ENCODE measurements around the gene TMEM53. TPM values are rescaled to one million over a fixed set of nuclear protein-coding genes. Genes with fewer than 3 reads are reported as not detected.

Gene TMEM53
- total RNA-seq, 1 donor from 2014 or later, result 6.3 TPM

DNA sequence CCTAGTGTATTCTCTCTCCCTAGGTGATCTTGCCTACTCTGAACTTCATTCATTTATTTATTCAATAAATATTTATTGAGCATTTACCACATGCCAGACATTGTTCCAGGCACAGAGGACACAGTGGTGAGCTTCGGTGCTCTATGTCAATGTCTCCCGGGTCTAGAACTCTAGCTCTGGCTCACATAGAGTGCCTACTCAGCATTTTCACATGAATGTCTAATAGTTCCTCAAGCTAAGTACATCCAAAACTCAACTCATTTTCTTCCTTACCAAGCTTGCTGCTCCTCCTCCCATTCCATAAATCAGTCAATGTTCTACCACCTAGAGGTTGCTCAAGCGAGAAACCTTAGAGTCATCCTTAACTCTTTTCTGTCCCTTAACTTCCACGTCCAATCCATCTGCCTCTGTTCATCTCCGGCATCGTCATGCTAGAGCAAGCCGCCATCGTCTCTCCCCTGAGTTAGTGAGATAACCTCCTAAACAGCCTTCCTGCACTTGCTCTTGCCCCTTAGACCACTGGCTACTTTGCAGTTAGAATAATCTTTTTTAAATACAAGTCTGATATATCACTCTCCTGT, 67.5 kb downstream of the TMEM53 start:
- no peak for DNase-seq (ENCODE audit: low read depth)
- TF ChIP-seq, protein P1, sequence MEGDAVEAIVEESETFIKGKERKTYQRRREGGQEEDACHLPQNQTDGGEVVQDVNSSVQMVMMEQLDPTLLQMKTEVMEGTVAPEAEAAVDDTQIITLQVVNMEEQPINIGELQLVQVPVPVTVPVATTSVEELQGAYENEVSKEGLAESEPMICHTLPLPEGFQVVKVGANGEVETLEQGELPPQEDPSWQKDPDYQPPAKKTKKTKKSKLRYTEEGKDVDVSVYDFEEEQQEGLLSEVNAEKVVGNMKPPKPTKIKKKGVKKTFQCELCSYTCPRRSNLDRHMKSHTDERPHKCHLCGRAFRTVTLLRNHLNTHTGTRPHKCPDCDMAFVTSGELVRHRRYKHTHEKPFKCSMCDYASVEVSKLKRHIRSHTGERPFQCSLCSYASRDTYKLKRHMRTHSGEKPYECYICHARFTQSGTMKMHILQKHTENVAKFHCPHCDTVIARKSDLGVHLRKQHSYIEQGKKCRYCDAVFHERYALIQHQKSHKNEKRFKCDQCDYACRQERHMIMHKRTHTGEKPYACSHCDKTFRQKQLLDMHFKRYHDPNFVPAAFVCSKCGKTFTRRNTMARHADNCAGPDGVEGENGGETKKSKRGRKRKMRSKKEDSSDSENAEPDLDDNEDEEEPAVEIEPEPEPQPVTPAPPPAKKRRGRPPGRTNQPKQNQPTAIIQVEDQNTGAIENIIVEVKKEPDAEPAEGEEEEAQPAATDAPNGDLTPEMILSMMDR (conservative IDR thresholded peaks at IDR 0.05; ENCODE audit: low read depth, low read length), result no peak
- no peak overlapping the region for H3K4me3 ChIP-seq (ENCODE audit: low read depth, low read length)

GRCh38 chr1:44605914-44606615, 68.2 kb downstream of the TMEM53 start:
- TF ChIP-seq, protein P1 (conservative IDR thresholded peaks at IDR 0.05; ENCODE audit: low read depth, low read length), result no peak
- DNase-seq (ENCODE audit: low read depth), result no peak
- H3K4me3 ChIP-seq (ENCODE audit: low read depth, low read length), result no peak overlapping the region

DNA sequence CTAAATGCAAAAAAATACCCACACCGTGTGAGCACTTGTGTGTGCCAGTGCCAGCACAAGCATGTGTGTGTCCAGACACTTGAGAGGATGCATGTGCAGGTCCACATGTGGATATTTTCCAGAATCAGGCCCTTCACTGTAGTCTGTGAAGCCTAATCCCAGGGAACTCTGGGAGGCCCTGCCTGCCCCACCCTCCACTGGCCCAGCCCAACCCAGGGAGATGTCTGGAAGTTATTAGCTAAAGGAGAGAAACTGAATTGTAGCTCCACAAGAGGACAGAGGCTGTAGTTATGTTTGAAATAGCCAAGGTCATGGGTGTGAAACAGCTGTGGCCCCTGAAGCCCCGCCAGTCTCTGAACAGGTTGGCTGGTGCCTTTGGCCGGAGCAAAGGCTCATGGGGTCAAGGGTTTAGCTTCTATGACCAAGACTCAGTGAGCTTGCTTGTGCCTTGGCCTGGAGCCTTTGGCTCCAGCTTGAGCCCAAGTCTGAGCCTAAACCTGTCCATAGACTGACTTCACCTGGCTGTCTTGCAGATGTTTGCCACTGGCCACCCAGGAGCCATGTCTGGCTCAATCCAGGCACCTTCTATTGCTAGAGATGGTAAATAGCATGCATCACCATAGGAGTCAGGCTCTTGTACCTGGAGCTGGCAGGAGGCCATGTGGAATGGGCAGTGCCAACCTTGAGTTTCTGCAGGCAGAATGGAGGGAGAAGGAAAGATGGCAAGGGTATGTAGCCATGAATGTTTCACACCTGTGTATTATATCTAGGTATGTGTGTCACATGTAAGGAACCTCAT, 69.9 kb downstream of the TMEM53 start:
- no peak for DNase-seq (ENCODE audit: low read depth)
- TF ChIP-seq, protein P1 (conservative IDR thresholded peaks at IDR 0.05; ENCODE audit: low read depth, low read length), result no peak
- H3K4me3 ChIP-seq (ENCODE audit: low read depth, low read length), result no peak overlapping the region

DNA sequence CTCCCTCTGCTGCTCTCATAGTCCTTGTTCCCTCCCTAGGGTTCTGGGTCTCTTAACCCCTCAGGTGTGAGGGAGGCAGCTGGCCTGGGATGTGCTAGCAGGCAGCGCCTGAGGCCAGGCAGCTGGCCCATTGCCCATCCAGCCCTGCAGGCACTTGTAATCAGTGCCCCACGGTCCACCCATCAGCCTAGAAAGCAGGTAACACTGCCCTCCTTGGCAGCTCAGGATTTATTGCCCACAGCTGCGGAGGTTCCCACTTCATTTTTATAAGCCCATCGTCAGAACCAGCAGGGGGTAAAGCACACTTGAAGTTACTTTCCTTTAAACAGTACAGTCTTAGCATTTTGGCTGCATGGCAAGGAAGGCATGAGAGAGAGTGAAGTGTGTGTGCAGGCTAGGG, 70.6 kb downstream of the TMEM53 start:
- no peak for DNase-seq (ENCODE audit: low read depth)
- H3K4me3 ChIP-seq (ENCODE audit: low read depth, low read length), result no peak overlapping the region
- TF ChIP-seq, protein P1 (conservative IDR thresholded peaks at IDR 0.05; ENCODE audit: low read depth, low read length), result no peak

Other genes with a start within 250 kb of the TMEM53 start
- gene ARMH1, start 233 bp upstream of the TMEM53 start, total RNA-seq, result not detected in 2 replicates
- not detected in 2 replicates for gene RNU5D-1, start 56.7 kb upstream of the TMEM53 start, total RNA-seq
- 72.8 and 88.2 TPM in 2 replicates for gene KIF2C, start 65.4 kb upstream of the TMEM53 start, total RNA-seq
- gene RPS8, start 101.1 kb upstream of the TMEM53 start, total RNA-seq, result 2,248 and 2,814 TPM in 2 replicates
- 0.07 and 0.12 TPM in 2 replicates for gene BEST4, start 113.7 kb upstream of the TMEM53 start, total RNA-seq
- gene PLK3, start 125.9 kb upstream of the TMEM53 start, total RNA-seq, result 25.5 and 51.1 TPM in 2 replicates
- 0.29 TPM in 1 of 2 replicates, not detected in the other for gene DYNLT4, start 132.9 kb upstream of the TMEM53 start, total RNA-seq
- gene BTBD19, start 134.0 kb upstream of the TMEM53 start, total RNA-seq, result 0.29 and 2.8 TPM in 2 replicates
- under 0.01 TPM in 1 of 2 replicates, not detected in the other for gene PTCH2, start 168.8 kb upstream of the TMEM53 start, total RNA-seq